Heart left ventricle (tissue), 13 donors: ENCODE results near the gene LRRC32.

Source experiments
- POLR2A ChIP-seq, 2 donors: fragments of 450-650 bp; IDR thresholded peaks; one replicate each; pipeline ENCODE4 v1.6.1; 2017; ENCODE audit warnings: antibody characterized with exemption in 2 of 2, mild to moderate bottlenecking in 2 of 2, moderate library complexity in 2 of 2
- TF ChIP-seq, protein P1 (sequence below), 12 donors: fragments of 200-600 bp; sonication (generic) in 4 of 12; IDR thresholded peaks; one replicate each; pipeline versions ENCODE4 v1.5.0 to v1.8.0; 2018 to 2022; ENCODE audit warnings: antibody characterized with exemption in 12 of 12, mild to moderate bottlenecking in 5 of 12
- donor health status: ischemic (EF 13 %, LVEDD 7.1; RV severe dilation, severe dysfunction).
- donor health status: DM: no; HTN: yes; CAD: no.
- donor health status: DM: no; HTN: no; CAD: no.
- donor health status: ischemic (EF 25% LVEDD 6.9; RV normal size, moderate dysfunction).
- donor health status: ischemic (EF 25% LVEDD 5.7; RV mildly dilated, moderate dysfunction).
- donor health status: ischemic (EF 35%, LVEDD 5.7; RV mildly dilated, moderate dysfunction).
- donor health status: nonischemic (EF 11% LVEDD 7.7; RV severe dilation, severe dysfunction).
- donor health status: DM: yes; HTN: yes; CAD: no.
- donor health status: PGD.
- donor health status: ischemic (EF 29% LVEDD 5.4; RV normal size, mild dysfunction).
- donor health status: nonischemic (EF 23%, LVEDD 6.1; RV moderate dilation, normal function).

DNA sequence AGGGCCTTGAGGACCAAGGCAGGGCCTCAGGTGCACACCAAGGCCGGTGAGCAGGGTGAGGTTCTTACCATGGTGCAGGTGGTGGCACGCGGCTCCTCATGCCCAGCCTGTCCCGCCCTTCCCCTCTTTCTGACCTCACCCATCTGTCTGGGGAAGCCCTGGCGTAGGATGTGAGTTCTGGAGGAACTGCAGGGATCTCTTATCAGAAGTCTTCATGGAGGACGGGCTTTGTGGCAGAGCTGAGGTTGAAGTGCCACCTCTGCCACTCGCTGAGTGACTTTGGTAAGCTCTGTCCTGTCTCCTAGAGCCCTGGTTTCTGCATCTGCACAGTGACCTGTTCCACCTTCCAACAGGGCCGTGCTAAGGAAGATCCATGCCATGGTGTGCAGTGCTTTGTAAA lies 49.1 kb downstream of the LRRC32 start:
- TF ChIP-seq, protein P1, sequence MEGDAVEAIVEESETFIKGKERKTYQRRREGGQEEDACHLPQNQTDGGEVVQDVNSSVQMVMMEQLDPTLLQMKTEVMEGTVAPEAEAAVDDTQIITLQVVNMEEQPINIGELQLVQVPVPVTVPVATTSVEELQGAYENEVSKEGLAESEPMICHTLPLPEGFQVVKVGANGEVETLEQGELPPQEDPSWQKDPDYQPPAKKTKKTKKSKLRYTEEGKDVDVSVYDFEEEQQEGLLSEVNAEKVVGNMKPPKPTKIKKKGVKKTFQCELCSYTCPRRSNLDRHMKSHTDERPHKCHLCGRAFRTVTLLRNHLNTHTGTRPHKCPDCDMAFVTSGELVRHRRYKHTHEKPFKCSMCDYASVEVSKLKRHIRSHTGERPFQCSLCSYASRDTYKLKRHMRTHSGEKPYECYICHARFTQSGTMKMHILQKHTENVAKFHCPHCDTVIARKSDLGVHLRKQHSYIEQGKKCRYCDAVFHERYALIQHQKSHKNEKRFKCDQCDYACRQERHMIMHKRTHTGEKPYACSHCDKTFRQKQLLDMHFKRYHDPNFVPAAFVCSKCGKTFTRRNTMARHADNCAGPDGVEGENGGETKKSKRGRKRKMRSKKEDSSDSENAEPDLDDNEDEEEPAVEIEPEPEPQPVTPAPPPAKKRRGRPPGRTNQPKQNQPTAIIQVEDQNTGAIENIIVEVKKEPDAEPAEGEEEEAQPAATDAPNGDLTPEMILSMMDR (IDR thresholded peaks at IDR 0.05): no peak
- TF ChIP-seq POLR2A (IDR thresholded peaks at IDR 0.05): no peak
